Transverse colon (tissue), 4 donors: ENCODE data around the gene HAPSTR1.

Experiments
- CTCF ChIP-seq, 5 experiments: fragments of 200-600 bp in 3 of 5; fragments of 450-650 bp in 2 of 5; sonication (generic) in 3 of 5; IDR thresholded peaks; 1 replicate in 2 of 5; 2 replicates in 3 of 5; pipeline ENCODE4 v1.5.1; 2016 to 2017; ENCODE audit warnings: antibody characterized with exemption in 5 of 5, inconsistent platforms in 3 of 5, mild to moderate bottlenecking in 2 of 5, moderate library complexity in 1 of 5
- EP300 ChIP-seq: sonication (generic); formaldehyde crosslinking; IDR thresholded peaks from one replicate; pipeline ENCODE4 v1.6.1; 2017; ENCODE audit warnings: antibody characterized with exemption, low read depth
- POLR2A ChIP-seq: fragments of 450-650 bp; IDR thresholded peaks from one replicate; pipeline ENCODE4 v1.6.1; 2016; ENCODE audit warnings: antibody characterized with exemption, mild to moderate bottlenecking, moderate library complexity
- POLR2AphosphoS5 ChIP-seq, 3 donors: sonication (generic); formaldehyde crosslinking; IDR thresholded peaks; one replicate each; pipeline ENCODE4 v1.6.1; 2016; ENCODE audit warnings: antibody characterized with exemption in 3 of 3

- no peak for TF ChIP-seq CTCF (IDR thresholded peaks at IDR 0.05)
- TF ChIP-seq POLR2AphosphoS5 (IDR thresholded peaks at IDR 0.05) = no peak
- no peak for TF ChIP-seq POLR2A
- no peak for TF ChIP-seq EP300
Measured at GRCh38 chr16:9082422-9082821, 9.0 kb upstream of the HAPSTR1 start.
